Esophagus squamous epithelium (tissue), 5 donors: ENCODE results near the gene SPRING1. TPM values are rescaled to one million over a fixed set of nuclear protein-coding genes. Genes with fewer than 3 reads are reported as not detected.

Source experiments
- DNase-seq: peaks from one replicate; lab custom pipeline; 2025; lab: John Stamatoyannopoulos, UW
- H3K27ac ChIP-seq, 4 donors: fragments of 200-600 bp; sonication (generic); one replicate each; pipeline ENCODE4 v1.5.1; 2016 to 2019; ENCODE audit warnings: mild to moderate bottlenecking in 1 of 4
- H3K27me3 ChIP-seq, 4 donors: fragments of 200-600 bp; sonication (generic); 1 replicate in 3 of 4; 2 replicates in 1 of 4; pipeline versions ENCODE4 v1.5.1 to v1.6.0; 2017 to 2021; ENCODE audit warnings: antibody characterized with exemption in 1 of 4
- H3K36me3 ChIP-seq, 3 donors: fragments of 200-600 bp; sonication (generic); one replicate each; pipeline ENCODE4 v1.5.1; 2016 to 2019
- H3K4me1 ChIP-seq, 3 donors: fragments of 200-600 bp; sonication (generic); one replicate each; pipeline ENCODE4 v1.5.1; 2017 to 2019
- H3K4me3 ChIP-seq, 4 donors: fragments of 200-600 bp; sonication (generic); 1 replicate in 3 of 4; 2 replicates in 1 of 4; pipeline ENCODE4 v1.5.1; 2016 to 2019; ENCODE audit warnings: mild to moderate bottlenecking in 2 of 4, moderate library complexity in 1 of 4
- H3K9me3 ChIP-seq, 3 donors: fragments of 200-600 bp; sonication (generic); one replicate each; pipeline ENCODE4 v1.5.1; 2016 to 2019
- POLR2A ChIP-seq, 4 donors: fragments of 450-650 bp; IDR thresholded peaks; one replicate each; pipeline ENCODE4 v1.6.1; 2017; ENCODE audit warnings: antibody characterized with exemption in 4 of 4, mild to moderate bottlenecking in 4 of 4, moderate library complexity in 3 of 4
- WGBS, 2 donors: methylation state at CpG; one replicate each; pipeline ENCODE4 v1.1.5; 2018; 5-methylcytosine and 5-hydroxymethylcytosine counted together
- intact Hi-C: fragments of 100-400 bp; cut with DNase I; formaldehyde crosslinking; loops from one replicate; pipeline ENCODE4 v1.15.0; 2022
- total RNA-seq, 4 donors: library from RNA; depleted of rRNA; stranded (reverse); fragments of >200 nt; gene quantifications; one replicate each; pipeline ENCODE4 v1.1.0, GENCODE V29; 2016
- TF ChIP-seq, protein P1 (sequence below), 6 experiments: fragments of 450-650 bp in 4 of 6; fragments of 200-600 bp in 2 of 6; sonication (generic) in 2 of 6; IDR thresholded peaks; one replicate each; pipeline ENCODE4 v1.5.1; 2016 to 2019; ENCODE audit warnings: antibody characterized with exemption in 6 of 6, mild to moderate bottlenecking in 4 of 6, moderate library complexity in 4 of 6
- donor health status: DM: yes; HTN: yes; CAD: no.

Gene SPRING1
- total RNA-seq, 4 donors from 2014 or later: 14.6 to 25.5 (median 19.1) TPM

DNA sequence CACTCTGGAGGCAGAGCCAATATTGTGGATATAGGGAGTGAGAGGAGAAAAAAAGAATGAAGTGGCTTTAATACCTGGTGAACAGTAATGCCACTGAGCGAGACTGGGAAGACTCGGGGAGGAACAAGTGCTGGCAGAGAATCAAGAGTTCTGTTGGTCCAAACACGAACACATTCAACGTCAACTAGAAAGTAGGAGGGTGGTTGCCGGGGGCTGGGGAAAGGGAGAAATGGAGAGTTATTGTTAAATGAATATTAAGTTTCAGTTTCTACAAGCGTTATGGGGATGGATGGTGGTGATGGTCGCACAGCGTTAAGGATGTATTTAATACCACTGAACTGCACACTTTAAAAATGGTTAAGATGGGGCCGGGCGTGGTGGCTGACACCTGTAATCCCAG lies 2.8 kb downstream of the SPRING1 start:
- WGBS, 2 donors: 85 to 86% methylated on average over 10 of the region's 10 CpGs
- Histone ChIP-seq H3K4me1 (peaks cover 4 to 29% (median 12%) of the 10 kb centered on the region in 3 donors), H3K27ac (no peak overlapping the region), H3K9me3 (no peaks in the 10 kb centered on the region), H3K27me3 (no peaks in the 10 kb centered on the region), H3K4me3 (no peak overlapping the region), H3K36me3 (peaks cover 0 to 30% (median 0%) of the 10 kb centered on the region in 3 donors)
- no peak for TF ChIP-seq POLR2A (IDR thresholded peaks at IDR 0.05)
- TF ChIP-seq, protein P1, sequence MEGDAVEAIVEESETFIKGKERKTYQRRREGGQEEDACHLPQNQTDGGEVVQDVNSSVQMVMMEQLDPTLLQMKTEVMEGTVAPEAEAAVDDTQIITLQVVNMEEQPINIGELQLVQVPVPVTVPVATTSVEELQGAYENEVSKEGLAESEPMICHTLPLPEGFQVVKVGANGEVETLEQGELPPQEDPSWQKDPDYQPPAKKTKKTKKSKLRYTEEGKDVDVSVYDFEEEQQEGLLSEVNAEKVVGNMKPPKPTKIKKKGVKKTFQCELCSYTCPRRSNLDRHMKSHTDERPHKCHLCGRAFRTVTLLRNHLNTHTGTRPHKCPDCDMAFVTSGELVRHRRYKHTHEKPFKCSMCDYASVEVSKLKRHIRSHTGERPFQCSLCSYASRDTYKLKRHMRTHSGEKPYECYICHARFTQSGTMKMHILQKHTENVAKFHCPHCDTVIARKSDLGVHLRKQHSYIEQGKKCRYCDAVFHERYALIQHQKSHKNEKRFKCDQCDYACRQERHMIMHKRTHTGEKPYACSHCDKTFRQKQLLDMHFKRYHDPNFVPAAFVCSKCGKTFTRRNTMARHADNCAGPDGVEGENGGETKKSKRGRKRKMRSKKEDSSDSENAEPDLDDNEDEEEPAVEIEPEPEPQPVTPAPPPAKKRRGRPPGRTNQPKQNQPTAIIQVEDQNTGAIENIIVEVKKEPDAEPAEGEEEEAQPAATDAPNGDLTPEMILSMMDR (IDR thresholded peaks at IDR 0.05): no peak
- intact Hi-C loops: loop anchor here (10.0 kb wide), 1 partner anchor 80 kb away; no protein-coding TSS in a partner anchor
- no peak for DNase-seq

DNA sequence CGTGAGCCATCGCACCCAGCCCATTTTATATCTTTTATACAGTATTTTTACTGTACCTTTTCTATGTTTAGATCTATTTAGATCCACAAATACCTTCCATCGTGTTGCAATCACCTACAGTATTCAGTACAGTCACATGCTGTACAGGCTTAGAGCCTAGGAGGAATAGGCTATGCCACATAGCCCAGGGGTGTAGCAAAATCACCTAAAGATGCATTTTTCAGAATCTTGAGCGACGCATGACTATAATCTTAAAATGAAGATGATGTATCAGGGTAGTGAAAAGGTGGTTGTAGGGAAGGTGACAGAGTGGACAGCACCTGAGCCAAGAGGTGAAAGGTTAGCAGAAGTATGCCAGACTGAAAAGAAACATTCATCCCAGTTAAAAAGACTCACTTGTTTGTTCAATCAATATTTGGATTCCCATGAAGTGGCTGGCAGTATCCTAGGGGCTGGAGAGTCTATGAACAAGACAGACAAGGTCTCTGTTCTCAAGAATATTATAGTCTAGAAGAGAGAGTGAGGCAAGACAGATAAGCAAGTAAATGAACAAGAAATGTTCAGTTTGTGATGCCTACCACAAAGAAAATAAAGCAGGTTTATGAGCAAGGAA lies 3.6 kb downstream of the SPRING1 start:
- Histone ChIP-seq H3K4me1 (peaks cover 4 to 29% (median 12%) of the 10 kb centered on the region in 3 donors), H3K27ac (no peak overlapping the region), H3K36me3 (peaks cover 0 to 30% (median 0%) of the 10 kb centered on the region in 3 donors), H3K9me3 (no peaks in the 10 kb centered on the region), H3K27me3 (no peaks in the 10 kb centered on the region), H3K4me3 (no peak overlapping the region)
- no peak for DNase-seq
- no peak for TF ChIP-seq POLR2A (IDR thresholded peaks at IDR 0.05)
- TF ChIP-seq, protein P1 (IDR thresholded peaks at IDR 0.05): no peak
- WGBS, 2 donors: 86 to 90% methylated on average over 5 of the region's 5 CpGs
- intact Hi-C loops: loop anchor here (10.0 kb wide), 1 partner anchor 81 kb away; no protein-coding TSS in a partner anchor

DNA sequence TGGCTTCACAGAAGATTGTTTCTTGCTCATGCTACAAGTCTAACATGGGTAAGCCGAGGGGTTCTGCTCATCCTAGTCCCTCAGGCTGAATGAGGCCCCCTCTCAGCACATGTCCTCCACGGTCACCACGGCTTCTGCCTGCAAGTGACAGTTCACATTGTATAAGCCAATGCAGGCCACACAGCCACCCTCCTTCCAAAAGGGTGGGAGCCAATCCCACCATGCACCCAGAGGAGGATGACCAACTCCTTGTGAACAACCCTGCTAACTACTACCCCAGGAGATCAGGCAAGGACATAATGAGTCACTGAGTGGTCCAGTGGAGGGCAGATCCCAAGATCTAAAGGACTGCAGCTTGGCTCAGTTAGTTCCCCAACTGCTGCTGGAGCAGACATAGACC lies 6.1 kb downstream of the SPRING1 start:
- WGBS, 2 donors: 93 to 96% methylated on average over 3 of the region's 3 CpGs
- DNase-seq: no peak
- Histone ChIP-seq H3K9me3 (no peaks in the 10 kb centered on the region), H3K4me1 (peaks cover under 1 to 22% (median 7%) of the 10 kb centered on the region in 3 donors), H3K27me3 (no peaks in the 10 kb centered on the region), H3K4me3 (no peak overlapping the region), H3K36me3 (peaks cover 0 to 30% (median 0%) of the 10 kb centered on the region in 3 donors), H3K27ac (no peak overlapping the region)
- TF ChIP-seq, protein P1 (IDR thresholded peaks at IDR 0.05): no peak
- no peak for TF ChIP-seq POLR2A (IDR thresholded peaks at IDR 0.05)
- intact Hi-C loops: loop anchor here (10.0 kb wide), 1 partner anchor 83 kb away; no protein-coding TSS in a partner anchor

DNA sequence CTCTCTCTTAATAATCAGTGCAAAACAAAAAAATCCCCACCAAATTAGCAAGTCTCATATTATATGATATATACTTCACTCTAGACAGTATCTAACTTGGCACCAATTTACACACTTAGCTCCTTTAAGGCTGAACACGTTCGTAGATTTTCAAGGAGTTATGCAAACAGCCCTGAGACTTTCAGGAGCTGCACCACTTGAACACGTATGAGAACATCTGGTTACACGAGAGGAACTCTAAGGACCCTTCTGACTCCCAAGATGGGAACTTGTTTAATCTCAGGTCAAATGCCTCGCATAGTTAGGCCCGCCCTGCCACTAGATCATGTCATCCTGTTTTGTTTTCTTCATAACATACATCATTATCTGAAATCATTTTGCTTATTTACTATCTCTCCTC lies 10.0 kb downstream of the SPRING1 start:
- DNase-seq: no peak
- Histone ChIP-seq H3K4me3 (no peak overlapping the region), H3K36me3 (peaks cover 0 to 9% (median 0%) of the 10 kb centered on the region in 3 donors), H3K27ac (no peak overlapping the region), H3K4me1 (peaks cover 0 to 14% (median 0%) of the 10 kb centered on the region in 3 donors), H3K27me3 (no peaks in the 10 kb centered on the region), H3K9me3 (no peaks in the 10 kb centered on the region)
- intact Hi-C loops: no loop called here
- TF ChIP-seq, protein P1 (IDR thresholded peaks at IDR 0.05): no peak
- TF ChIP-seq POLR2A (IDR thresholded peaks at IDR 0.05): no peak
- 64 to 72% methylated on average over 6 of the region's 6 CpGs for WGBS, 2 donors

DNA sequence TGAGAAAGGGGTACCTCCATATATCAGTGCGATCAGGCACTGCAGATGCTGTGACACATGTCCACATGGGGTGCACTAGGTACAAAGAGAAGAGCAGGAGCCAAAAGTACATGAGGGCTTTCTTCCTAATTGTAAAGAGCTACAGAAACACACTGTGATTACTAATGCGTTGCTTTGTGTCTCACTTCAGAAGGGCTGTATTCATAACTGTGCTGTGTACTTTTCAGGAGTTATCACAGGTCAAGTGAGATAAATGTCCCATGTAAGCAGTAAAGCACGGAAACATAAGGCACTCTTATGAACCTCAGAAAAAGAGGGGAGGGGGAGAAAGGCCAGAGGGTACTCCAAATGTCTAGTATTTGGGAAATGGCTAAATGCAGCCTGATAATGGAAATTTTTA lies 10.6 kb downstream of the SPRING1 start:
- Histone ChIP-seq H3K4me1 (peaks cover 0 to 14% (median 0%) of the 10 kb centered on the region in 3 donors), H3K9me3 (no peaks in the 10 kb centered on the region), H3K27me3 (no peaks in the 10 kb centered on the region), H3K36me3 (peaks cover 0 to 10% (median 0%) of the 10 kb centered on the region in 3 donors), H3K27ac (no peak overlapping the region), H3K4me3 (no peak overlapping the region)
- DNase-seq: no peak
- WGBS, 2 donors: 84 to 93% methylated on average over 3 of the region's 3 CpGs
- TF ChIP-seq, protein P1 (IDR thresholded peaks at IDR 0.05): no peak
- no peak for TF ChIP-seq POLR2A (IDR thresholded peaks at IDR 0.05)
- intact Hi-C loops: no loop called here
